ENCODE measurements around the gene HJURP.

Gene HJURP

GRCh38 chr2:233849607-233850271 lies 4.6 kb downstream of the HJURP start:
- TF ChIP-seq CTCF (conservative IDR thresholded peaks at IDR 0.05; ENCODE audit: low read depth, low read length), result no peak
- no peak overlapping the region for H3K4me3 ChIP-seq (ENCODE audit: low read length)

GRCh38 chr2:233848276-233848675 lies 6.1 kb downstream of the HJURP start:
- DNase-seq (ENCODE audit: low read depth), result no peak
- no peak overlapping the region for H3K4me3 ChIP-seq (ENCODE audit: low read length)

More at GRCh38 chr2:233849607-233850271, 4.6 kb downstream of the HJURP start:
- DNase-seq (ENCODE audit: low read depth), result no peak

GRCh38 chr2:233847248-233847898 lies 7.0 kb downstream of the HJURP start:
- no peak for DNase-seq (ENCODE audit: low read depth)
- no peak for TF ChIP-seq CTCF (conservative IDR thresholded peaks at IDR 0.05; ENCODE audit: low read depth, low read length)
- no peak overlapping the region for H3K4me3 ChIP-seq (ENCODE audit: low read length)

More at GRCh38 chr2:233848276-233848675, 6.1 kb downstream of the HJURP start:
- no peak for TF ChIP-seq CTCF (conservative IDR thresholded peaks at IDR 0.05; ENCODE audit: low read depth, low read length)

GRCh38 chr2:233846387-233847247 lies 7.7 kb downstream of the HJURP start:
- no peak for TF ChIP-seq CTCF (conservative IDR thresholded peaks at IDR 0.05; ENCODE audit: low read depth, low read length)
- no peak overlapping the region for H3K4me3 ChIP-seq (ENCODE audit: low read length)
- no peak for DNase-seq (ENCODE audit: low read depth)

- no peak for TF ChIP-seq CTCF (conservative IDR thresholded peaks at IDR 0.05; ENCODE audit: low read depth, low read length)
- no peak for DNase-seq (ENCODE audit: low read depth)
- H3K4me3 ChIP-seq (ENCODE audit: low read length), result no peak overlapping the region
These were observed 8.9 kb downstream of the HJURP start for GRCh38 chr2:233845301-233846060.

GRCh38 chr2:233844836-233845235 lies 9.5 kb downstream of the HJURP start:
- DNase-seq (ENCODE audit: low read depth), result no peak
- no peak for TF ChIP-seq CTCF (conservative IDR thresholded peaks at IDR 0.05; ENCODE audit: low read depth, low read length)
- no peak overlapping the region for H3K4me3 ChIP-seq (ENCODE audit: low read length)

Measured in retinal pigment epithelial cell (primary cell).